HepG2 (cell line): ENCODE results near the gene PRR36. TPM values are rescaled to one million over a fixed set of nuclear protein-coding genes. Genes with fewer than 3 reads are reported as not detected.

ENCODE experiments used
- ATAC-seq: fragments of 200-7000 bp; cut with Tn5 transposase; 3 replicates; pipeline ENCODE4 v1.9.1; 2020; ENCODE audit warnings: mild to moderate bottlenecking, moderate library complexity
- BruUV-seq: library from RNA; stranded (reverse); fragments of 400-500 nt; replicated peaks from 2 replicates; lab custom pipeline; 2021; lab: Mats Ljungman, UMichigan
- CTCF ChIA-PET: fragments of 300-600 bp; formaldehyde crosslinking; extraction: SDS; loops from one replicate; lab custom pipeline; 2021; ENCODE audit warnings: low total read pairs, inconsistent platforms, low intra/inter-chr PET ratio; lab: Yijun Ruan, JAX
- POLR2A ChIA-PET: fragments of 350-600 bp; sonication (Branson Sonifier 250); formaldehyde crosslinking; loops from one replicate; lab custom pipeline; 2020; ENCODE audit warnings: antibody characterized with exemption, inconsistent platforms; lab: Yijun Ruan, JAX
- DNase-seq: peaks from one replicate; pipeline ENCODE4 v3.0.0-alpha.2; 2015; ENCODE audit warnings: low spot score
- FAIRE-seq: peaks from 3 replicates; lab custom pipeline; 2011; peaks lifted over from hg19 to GRCh38; lab: Jason Lieb, UNC
- H2AFZ ChIP-seq: one replicate; pipeline ENCODE4 v1.6.1; 2011; ENCODE audit warnings: low read length, inconsistent platforms
- H3K27ac ChIP-seq: fragments of 300-600 bp; 3 replicates; pipeline ENCODE4 v1.8.0; 2011; ENCODE audit warnings: mixed run types, mild to moderate bottlenecking, mixed read lengths, low read length, inconsistent platforms; ENCODE audit not compliant: insufficient read depth; ENCODE audit errors: extremely low read length
- H3K27me3 ChIP-seq, 2 experiments: fragments of 200-600 bp in 1 of 2; 2 replicates in 1 of 2; 3 replicates in 1 of 2; pipeline versions ENCODE4 v1.6.0 to v1.8.0; 2011; ENCODE audit warnings: low read length in 2 of 2, mild to moderate bottlenecking in 2 of 2, moderate library complexity in 2 of 2, inconsistent platforms in 1 of 2; ENCODE audit not compliant: insufficient read depth in 2 of 2, control insufficient read depth in 1 of 2
- H3K36me3 ChIP-seq, 2 experiments: fragments of 200-600 bp in 1 of 2; replicated peaks in 1 of 2; 2 replicates in 1 of 2; 3 replicates in 1 of 2; pipeline versions ENCODE4 v1.5.1 to v1.8.0; 2011; ENCODE audit warnings: low read length in 2 of 2, inconsistent platforms in 1 of 2; ENCODE audit not compliant: insufficient read depth in 2 of 2, control insufficient read depth in 1 of 2
- H3K4me1 ChIP-seq: 2 replicates; pipeline ENCODE4 v1.5.1; 2012; ENCODE audit warnings: low read length, inconsistent platforms; ENCODE audit not compliant: insufficient read depth
- H3K4me2 ChIP-seq: 2 replicates; pipeline ENCODE4 v1.6.0; 2011; ENCODE audit warnings: low read depth, low read length, inconsistent platforms
- H3K4me3 ChIP-seq, 3 experiments: fragments of 200-600 bp in 1 of 3; sonication (generic), shearing (Covaris generic) in 1 of 3; replicated peaks in 1 of 3; 2 replicates each; pipeline ENCODE4 v1.5.1; 2011 to 2016; ENCODE audit warnings: low read length in 3 of 3, inconsistent platforms in 2 of 3, low read depth in 2 of 3, mild to moderate bottlenecking in 2 of 3, control low read depth in 1 of 3, mixed read lengths in 1 of 3; ENCODE audit not compliant: insufficient read depth in 1 of 3
- H3K79me2 ChIP-seq: one replicate; pipeline ENCODE4 v1.6.1; 2011; ENCODE audit warnings: low read length, inconsistent platforms; ENCODE audit not compliant: insufficient read depth
- H3K9ac ChIP-seq: 2 replicates; pipeline ENCODE4 v1.6.0; 2011; ENCODE audit warnings: mild to moderate bottlenecking, low read depth, low read length, inconsistent platforms; ENCODE audit not compliant: insufficient read depth
- H3K9me3 ChIP-seq: 2 replicates; pipeline ENCODE4 v1.5.1; 2012; ENCODE audit warnings: mild to moderate bottlenecking, low read length
- H4K20me1 ChIP-seq: 2 replicates; pipeline ENCODE4 v1.6.0; 2011; ENCODE audit warnings: inconsistent platforms, mild to moderate bottlenecking, low read length, moderate library complexity; ENCODE audit not compliant: insufficient read depth
- EP300 ChIP-seq, 3 experiments: sonication (generic) in 1 of 3; formaldehyde crosslinking in 1 of 3; IDR thresholded peaks; 2 replicates each; pipeline versions ENCODE4 v1.5.1 to v1.6.1; 2011 to 2020; ENCODE audit warnings: low read depth in 2 of 3, low read length in 2 of 3, borderline replicate concordance in 1 of 3, improper control_type of control experiment in 1 of 3, mild to moderate bottlenecking in 1 of 3, missing genetic modification reagents in 1 of 3, moderate library complexity in 1 of 3
- KAT8 ChIP-seq: IDR thresholded peaks from 2 replicates; pipeline ENCODE4 v1.6.1; 2016; ENCODE audit warnings: missing genetic modification reagents, missing compliant biosample characterization
- UBTF ChIP-seq: sonication (generic); formaldehyde crosslinking; IDR thresholded peaks from 2 replicates; pipeline ENCODE4 v1.4.0; 2020; ENCODE audit warnings: mild to moderate bottlenecking, missing genetic modification reagents
- ZNF263 ChIP-seq: sonication (generic); formaldehyde crosslinking; IDR thresholded peaks from 2 replicates; pipeline ENCODE4 v1.4.0; 2020; ENCODE audit warnings: missing genetic modification reagents
- WGBS: methylation state at CpG from one replicate; pipeline ENCODE4 v1.1.6; 2017; ENCODE audit warnings: low lambda C conversion rate; 5-methylcytosine and 5-hydroxymethylcytosine counted together
- in situ Hi-C: cut with HindIII; loops from 2 replicates; pipeline ENCODE4 v1.10.0; 2017; ENCODE audit warnings: low pct_unique_long_range_greater_than_20kb; ENCODE audit not compliant: extremely low pct_ligation_motif_present
- intact Hi-C: fragments of 100-400 bp; cut with micrococcal nuclease; formaldehyde crosslinking; loops from one replicate; pipeline ENCODE4 v1.10.0; 2022; ENCODE audit not compliant: unreplicated experiment
- polyA plus RNA-seq, 8 experiments: library from polyadenylated mRNA; depleted of rRNA in 3 of 8; stranded (reverse) in 7 of 8; unstranded in 1 of 8; fragments of >200 nt; fragmentation: Illumina TruSeq in 4 of 8; extraction: Trizol in 4 of 8; gene quantifications; 2 replicates each; pipeline versions ENCODE4 v1.2.1 to v1.2.3, GENCODE V29; 2011 to 2016; ENCODE audit warnings: low read depth in 4 of 8, missing spikeins in 1 of 8, mixed read lengths in 1 of 8; ENCODE audit not compliant: insufficient read depth in 1 of 8
- total RNA-seq, 5 experiments: library from RNA; depleted of rRNA; stranded (reverse); fragments of >200 nt; fragmentation: Illumina TruSeq; extraction: Trizol; gene quantifications; 2 replicates each; pipeline ENCODE4 v1.2.3, GENCODE V29; 2016; ENCODE audit warnings: low read depth in 1 of 5

Gene PRR36
- total and polyA plus RNA-seq, 2 of the 13 experiments (the other 11 are each of a cell fraction or from before 2014, with no cell fraction given) = 0.07 to 0.17 TPM

- Histone ChIP-seq H3K4me1 (peaks cover 19% of the 10 kb centered on the region), H3K36me3 (no peaks in the 10 kb centered on the region), H3K79me2 (no peaks in the 10 kb centered on the region), H3K4me2 (no peak overlapping the region), H2AFZ (no peak overlapping the region), H4K20me1 (no peaks in the 10 kb centered on the region), H3K27me3 (no peaks in the 10 kb centered on the region; a peak in 1 of 5 replicates), H3K27ac (no peak overlapping the region), H3K9me3 (no peaks in the 10 kb centered on the region), H3K9ac (no peak overlapping the region), H3K4me3 (no peak overlapping the region)
- no peak for FAIRE-seq
- CTCF ChIA-PET = no interaction called here
- POLR2A ChIA-PET = interaction anchor here (1.1 to 1.3 kb wide), 2 partner anchors 43 to 58 kb away, joined by 3 to 5 read pairs; partner anchors contain the start of gene MAP2K7
- intact Hi-C loops = no loop called here
- WGBS = 59% methylated on average over 14 of the region's 14 CpGs
- no peak for DNase-seq
- in situ Hi-C loops = no loop called here
- TF ChIP-seq KAT8 (CRISPR knock-in tag) (no peak), ZNF263 (CRISPR knock-in tag) (peak; percentile 68), UBTF (CRISPR knock-in tag) (no peak), EP300 (IDR thresholded peaks at IDR 0.05; ENCODE audit: low read depth in 2 of 2, low read length in 2 of 2) (no peak), EP300 (CRISPR knock-in tag; IDR thresholded peaks at IDR 0.05; ENCODE audit: borderline replicate concordance) (no peak)
- ATAC-seq = no peak; the same call in 1 of the 3 replicates
- no TSS peak for BruUV-seq
These were observed 13.2 kb downstream of the PRR36 start for GRCh38 chr19:7860714-7861618.
